ENCODE data around the gene TGFBR3L. TPM values are rescaled to one million over a fixed set of nuclear protein-coding genes. Genes with fewer than 3 reads are reported as not detected.
"Not testable (repeated sequence)": the region's sequence is repeated elsewhere in the genome, so short reads cannot be mapped to it uniquely, and the experiment has no call there.

TGFBR3L gene
- polyA plus RNA-seq, 3 donors, result not detected

- H3K27ac ChIP-seq (ENCODE audit: low read depth in 1 of 2, low read length in 2 of 2), result no peak within 1 kb of the TSS
- no peaks in the 10 kb centered on the region for H3K36me3 ChIP-seq (replicated peaks in 1 of 2; ENCODE audit: control insufficient read depth in 1 of 2, insufficient read depth in 2 of 2, low read length in 2 of 2)
- H3K4me1 ChIP-seq (ENCODE audit: control insufficient read depth in 1 of 2, insufficient read depth in 2 of 2, low read length in 2 of 2), result peaks cover 2 to 7% of the 10 kb centered on the region in 2 donors
- H3K4me3 Mint-ChIP-seq, result peak within 1 kb of the TSS in 1 of 2 donors; percentile 81
- H3K9me3 Mint-ChIP-seq, result peaks cover 0 to 10% (median 0%) of the 10 kb centered on the region in 7 donors
- no peak within 1 kb of the TSS for H3K9ac ChIP-seq (ENCODE audit: insufficient read depth, low read length, poor library complexity, severe bottlenecking)
- 12% methylated on average over 53 of the region's 53 CpGs for WGBS (ENCODE audit: insufficient coverage)
- peaks cover 43 to 64% (median 60%) of the 10 kb centered on the region in 3 donors for H3K27me3 Mint-ChIP-seq (ENCODE audit: low read depth in 3 of 3)
- H4K20me1 ChIP-seq (ENCODE audit: insufficient read depth, low read length), result no peaks in the 10 kb centered on the region
- peaks cover 0 to 3% of the 10 kb centered on the region in 2 donors for H3K36me3 Mint-ChIP-seq
- H3K27me3 ChIP-seq (ENCODE audit: control insufficient read depth in 2 of 2, insufficient read depth in 2 of 2, low read length in 2 of 2), result peaks cover 8 to 26% of the 10 kb centered on the region in 2 donors
- H3K9me3 ChIP-seq (replicated peaks in 1 of 2; ENCODE audit: control insufficient read depth in 1 of 2, insufficient read depth in 1 of 2, low read length in 2 of 2), result no peaks in the 10 kb centered on the region
- intact Hi-C loops (cut with micrococcal nuclease), result no loop called here
- TF ChIP-seq CTCF (IDR thresholded peaks at IDR 0.05), result no peak
- peak within 1 kb of the TSS; percentile 53 for H2AFZ ChIP-seq (ENCODE audit: insufficient read depth, low read depth, low read length, poor library complexity, severe bottlenecking)
- H3K79me2 ChIP-seq (ENCODE audit: insufficient read depth, low read length), result no peaks in the 10 kb centered on the region
- H3K27ac Mint-ChIP-seq, result peak within 1 kb of the TSS in 1 of 7 donors; percentile 50
- peak in 2 of 3 donors; percentile 16 to 54 for DNase-seq
- H3K4me3 ChIP-seq (replicated peaks in 1 of 3; ENCODE audit: low read depth in 2 of 3, low read length in 3 of 3), result peak within 1 kb of the TSS in 1 of 3 experiments; percentile 16
- peaks cover 7% of the 10 kb centered on the region for H3K4me1 Mint-ChIP-seq
- peak within 1 kb of the TSS; percentile 22 for H3K4me2 ChIP-seq (replicated peaks; ENCODE audit: extremely low read depth, low read length, poor library complexity, severe bottlenecking)
These were observed 26.3 kb upstream of the TGFBR3L start, which contains the start of gene LRRC8E for GRCh38 chr19:7888145-7888825. Gene LRRC8E (plus strand): TSS chr19:7888510. CDS start chr19:7895604, 7,094 bp downstream.

DNA sequence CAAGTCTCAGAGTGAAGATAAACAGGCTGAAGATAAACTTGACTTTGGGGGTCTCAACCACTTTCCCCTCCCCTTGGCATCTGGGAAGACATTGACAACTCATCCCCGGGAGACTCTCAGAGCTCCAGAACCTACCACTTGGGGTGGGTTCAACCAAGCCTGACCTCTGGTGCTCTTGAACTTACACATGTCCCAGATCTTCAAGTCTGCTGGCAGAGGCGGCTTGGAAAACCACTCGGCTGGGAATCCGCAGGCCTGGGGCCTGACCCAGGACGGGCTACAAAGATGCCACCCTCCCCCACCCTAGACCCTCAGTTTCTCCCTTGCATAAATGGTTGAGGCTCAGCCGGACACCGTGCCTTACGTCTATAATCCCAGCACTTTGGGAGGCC lies 25.8 kb upstream of the TGFBR3L start:
- Histone ChIP-seq H3K4me1 (ENCODE audit: control insufficient read depth in 1 of 2, insufficient read depth in 2 of 2, low read length in 2 of 2) (peaks cover 2 to 7% of the 10 kb centered on the region in 2 donors), H3K27me3 (ENCODE audit: control insufficient read depth in 2 of 2, insufficient read depth in 2 of 2, low read length in 2 of 2) (peaks cover 8 to 28% of the 10 kb centered on the region in 2 donors), H3K9ac (ENCODE audit: insufficient read depth, low read length, poor library complexity, severe bottlenecking) (no peak overlapping the region), H2AFZ (ENCODE audit: insufficient read depth, low read depth, low read length, poor library complexity, severe bottlenecking) (peak overlapping the region; percentile 53), H4K20me1 (ENCODE audit: insufficient read depth, low read length) (no peaks in the 10 kb centered on the region), H3K27ac (ENCODE audit: low read depth in 1 of 2, low read length in 2 of 2) (no peak overlapping the region), H3K79me2 (ENCODE audit: insufficient read depth, low read length) (no peaks in the 10 kb centered on the region), H3K4me3 (replicated peaks in 1 of 3; ENCODE audit: low read depth in 2 of 3, low read length in 3 of 3) (no peak overlapping the region), H3K9me3 (replicated peaks in 1 of 2; ENCODE audit: control insufficient read depth in 1 of 2, insufficient read depth in 1 of 2, low read length in 2 of 2) (no peaks in the 10 kb centered on the region), H3K4me2 (replicated peaks; ENCODE audit: extremely low read depth, low read length, poor library complexity, severe bottlenecking) (peak overlapping the region; percentile 22), H3K36me3 (replicated peaks in 1 of 2; ENCODE audit: control insufficient read depth in 1 of 2, insufficient read depth in 2 of 2, low read length in 2 of 2) (no peaks in the 10 kb centered on the region)
- Mint-ChIP-seq H3K27me3 (ENCODE audit: low read depth in 3 of 3) (peaks cover 43 to 70% (median 62%) of the 10 kb centered on the region in 3 donors), H3K27ac (no peak overlapping the region), H3K9me3 (peaks cover 0 to 10% (median 0%) of the 10 kb centered on the region in 7 donors), H3K4me3 (peak overlapping the region in 1 of 2 donors; percentile 59), H3K4me1 (peaks cover 7% of the 10 kb centered on the region), H3K36me3 (peaks cover 0 to 3% of the 10 kb centered on the region in 2 donors)
- intact Hi-C loops (cut with micrococcal nuclease), result no loop called here
- 85% methylated on average over 8 of the region's 8 CpGs for WGBS (ENCODE audit: insufficient coverage)
- no peak for TF ChIP-seq CTCF (IDR thresholded peaks at IDR 0.05)
- DNase-seq, result no peak

GRCh38 chr19:7893362-7894101 lies 21.1 kb upstream of the TGFBR3L start:
- intact Hi-C loops (cut with micrococcal nuclease); H3K79me2 ChIP-seq (ENCODE audit: insufficient read depth, low read length); H3K4me1 ChIP-seq (ENCODE audit: control insufficient read depth in 1 of 2, insufficient read depth in 2 of 2, low read length in 2 of 2); H3K36me3 ChIP-seq (replicated peaks in 1 of 2; ENCODE audit: control insufficient read depth in 1 of 2, insufficient read depth in 2 of 2, low read length in 2 of 2); H3K4me3 ChIP-seq (replicated peaks in 1 of 3; ENCODE audit: low read depth in 2 of 3, low read length in 3 of 3); H2AFZ ChIP-seq (ENCODE audit: insufficient read depth, low read depth, low read length, poor library complexity, severe bottlenecking); H3K27ac ChIP-seq (ENCODE audit: low read depth in 1 of 2, low read length in 2 of 2); H3K9ac ChIP-seq (ENCODE audit: insufficient read depth, low read length, poor library complexity, severe bottlenecking); H3K9me3 Mint-ChIP-seq; H3K36me3 Mint-ChIP-seq; H3K9me3 ChIP-seq (replicated peaks in 1 of 2; ENCODE audit: control insufficient read depth in 1 of 2, insufficient read depth in 1 of 2, low read length in 2 of 2); H3K4me3 Mint-ChIP-seq; H3K4me2 ChIP-seq (replicated peaks; ENCODE audit: extremely low read depth, low read length, poor library complexity, severe bottlenecking); H3K27ac Mint-ChIP-seq; H3K4me1 Mint-ChIP-seq; H4K20me1 ChIP-seq (ENCODE audit: insufficient read depth, low read length): not testable (repeated sequence)
- WGBS (ENCODE audit: insufficient coverage), result 84% methylated on average over 14 of the region's 18 CpGs
- peaks cover 37 to 55% (median 42%) of the 10 kb centered on the region in 3 donors for H3K27me3 Mint-ChIP-seq (ENCODE audit: low read depth in 3 of 3)
- peak in 1 of 3 donors; percentile 48 for DNase-seq
- H3K27me3 ChIP-seq (ENCODE audit: control insufficient read depth in 2 of 2, insufficient read depth in 2 of 2, low read length in 2 of 2), result peaks cover 4 to 20% of the 10 kb centered on the region in 2 donors
